ENCODE data around the gene HIBADH. TPM values are rescaled to one million over a fixed set of nuclear protein-coding genes. Genes with fewer than 3 reads are reported as not detected.

The HIBADH gene
- total and polyA plus RNA-seq, 2 of the 4 experiments (the other 2 are of a cell fraction) = 36.6 to 52.5 TPM

DNA sequence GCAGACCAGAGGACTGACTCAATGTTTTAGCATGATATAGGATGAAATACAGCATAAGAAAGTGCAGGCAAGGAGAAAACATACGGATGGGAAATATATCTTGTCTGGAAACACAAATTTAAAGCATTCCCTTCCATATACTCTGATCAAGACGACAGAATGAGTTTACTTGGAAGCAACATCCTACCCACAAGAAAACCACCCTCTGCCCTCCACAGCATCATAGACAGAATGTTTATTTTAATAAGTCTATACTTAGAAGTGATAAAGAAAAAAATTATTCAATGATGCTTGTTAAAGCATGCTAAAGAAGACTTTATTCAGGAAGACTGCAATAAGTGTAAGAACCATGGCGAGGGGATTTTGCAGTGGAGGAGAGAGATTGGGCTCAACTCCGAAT is 32.4 kb upstream of the HIBADH start:
- peaks cover 12% of the 10 kb centered on the region for H3K9me1 ChIP-seq (ENCODE audit: insufficient read depth, low read length)
- no peaks in the 10 kb centered on the region for H4K20me1 ChIP-seq (ENCODE audit: insufficient read depth, low read length)
- TF ChIP-seq POLR2A (IDR thresholded peaks at IDR 0.05; ENCODE audit: low read depth, low read length) (no peak), CEBPB (IDR thresholded peaks at IDR 0.05; ENCODE audit: low read depth, low read length) (no peak), RAD21 (IDR thresholded peaks at IDR 0.05; ENCODE audit: low read length) (no peak), MAZ (IDR thresholded peaks at IDR 0.05; ENCODE audit: borderline replicate concordance, low read depth, low read length) (no peak), SMC3 (IDR thresholded peaks at IDR 0.05; ENCODE audit: low read depth, low read length) (no peak), CTCF (conservative IDR thresholded peaks at IDR 0.05; ENCODE audit: low read depth, low read length) (no peak)
- POLR2A ChIA-PET (ENCODE audit: unreplicated experiment) = no interaction called here
- H3K9ac ChIP-seq (ENCODE audit: low read depth, low read length) = no peak overlapping the region
- no peak overlapping the region for H3K4me3 ChIP-seq (ENCODE audit: insufficient read depth, low read depth, low read length)
- BruUV-seq (replicated peaks) = no TSS peak
- no peak overlapping the region for H2AK9ac ChIP-seq (replicated peaks; ENCODE audit: low read depth, low read length, poor library complexity)
- dilution Hi-C loops (cut with HindIII; ENCODE audit: low sequenced_read_pairs, unreplicated experiment) (no loop called here), intact Hi-C loops (cut with micrococcal nuclease) (no loop called here), in situ Hi-C loops (cut with MboI; ENCODE audit: low sequenced_read_pairs) (no loop called here)
- no peak overlapping the region for H3K4ac ChIP-seq (ENCODE audit: low read depth, low read length)
- CTCF ChIA-PET = interaction anchor here (0.6 kb wide), 1 partner anchor 39 kb away, joined by 4 read pairs; no protein-coding TSS in a partner anchor
- H3K36me3 ChIP-seq (ENCODE audit: control insufficient read depth, insufficient read depth, low read length) = no peaks in the 10 kb centered on the region
- DNase-seq (peak; percentile 85), ATAC-seq (ENCODE audit: low read depth) (peak; percentile 49)
- no peaks in the 10 kb centered on the region for H3K27me3 ChIP-seq (ENCODE audit: control insufficient read depth, insufficient read depth, low read length)
- H4K91ac ChIP-seq (ENCODE audit: insufficient read depth, low read depth, low read length) = no peak overlapping the region
- H3K27ac ChIP-seq (ENCODE audit: insufficient read depth, low read length) = no peak overlapping the region
- no peak overlapping the region for H2BK120ac ChIP-seq (ENCODE audit: low read depth, low read length)
- no peak overlapping the region for H3K56ac ChIP-seq (ENCODE audit: extremely low read depth, insufficient read depth, low read length)
- H2AK5ac ChIP-seq (ENCODE audit: low read depth, low read length) = no peak overlapping the region
- H4K8ac ChIP-seq (ENCODE audit: low read depth in 2 of 2, low read length in 2 of 2) = no peak overlapping the region
- no peak overlapping the region for H3K14ac ChIP-seq (replicated peaks; ENCODE audit: low read depth, low read length)
- no peaks in the 10 kb centered on the region for H3K9me3 ChIP-seq (ENCODE audit: control insufficient read depth, insufficient read depth, low read length)
- H2BK5ac ChIP-seq (ENCODE audit: low read depth, low read length, poor library complexity, severe bottlenecking) = no peak overlapping the region
- no peaks in the 10 kb centered on the region for H3K79me1 ChIP-seq (ENCODE audit: low read depth in 1 of 2, low read length in 2 of 2)
- H3K4me1 ChIP-seq (ENCODE audit: control insufficient read depth, insufficient read depth, low read length) = peaks cover 7% of the 10 kb centered on the region; the same call in 1 of the 2 replicates
- H3K4me2 ChIP-seq (ENCODE audit: low read depth, low read length) = peak overlapping the region; percentile 32; the same call in 1 of the 2 replicates
- H2AFZ ChIP-seq (replicated peaks; ENCODE audit: low read length, poor library complexity) = no peak overlapping the region
- H2BK20ac ChIP-seq (ENCODE audit: low read depth, low read length) = peak overlapping the region; percentile 33; the same call in 1 of the 2 replicates
- no peak overlapping the region for H3K18ac ChIP-seq (ENCODE audit: low read depth, low read length)
- no peak overlapping the region for H4K5ac ChIP-seq (ENCODE audit: low read depth, low read length)
- H2BK15ac ChIP-seq (ENCODE audit: low read depth, low read length) = no peak overlapping the region
- 100% methylated on average over 2 of the region's 4 CpGs; no CpG with 5 or more reads in 1 of the 2 experiments for WGBS, 2 experiments (ENCODE audit: extremely low coverage in 2 of 2, insufficient read length in 1 of 2)
- H3K23ac ChIP-seq (ENCODE audit: low read depth, low read length) = 0 out of 2 replicates have a peak overlapping the region, but pooled peaks have one; percentile 17

Measured in IMR-90 (cell line).